A673 (cell line): ENCODE measurements around the gene LARP1. TPM values are rescaled to one million over a fixed set of nuclear protein-coding genes. Genes with fewer than 3 reads are reported as not detected.

ENCODE experiments used
- BruUV-seq: library from RNA; stranded (reverse); fragments of 400-500 nt; replicated peaks from 2 replicates; lab custom pipeline; 2021; lab: Mats Ljungman, UMichigan
- CTCF ChIA-PET: fragments of 300-600 bp; sonication (Branson Sonifier 250); formaldehyde crosslinking; loops from one replicate; lab custom pipeline; 2022; ENCODE audit warnings: antibody characterized with exemption; lab: Charles Lee
- POLR2A ChIA-PET: fragments of 300-600 bp; sonication (Branson Sonifier 250); formaldehyde crosslinking; loops from one replicate; lab custom pipeline; 2022; ENCODE audit warnings: antibody characterized with exemption; ENCODE audit not compliant: low non-redundant PET; lab: Charles Lee
- DNase-seq: peaks from one replicate; pipeline ENCODE4 v3.0.0-alpha.2; 2015; ENCODE audit warnings: low spot score
- H3K27ac ChIP-seq: fragments of 200-600 bp; sonication (generic); 2 replicates; pipeline ENCODE4 v1.5.1; 2016; ENCODE audit warnings: mixed run types, low read depth, mild to moderate bottlenecking, mixed read lengths, antibody characterized with exemption, low read length; ENCODE audit not compliant: poor library complexity, severe bottlenecking
- H3K27me3 ChIP-seq: fragments of 200-600 bp; sonication (generic); replicated peaks from 2 replicates; pipeline ENCODE4 v1.6.1; 2017; ENCODE audit warnings: mixed run types, low read depth, mild to moderate bottlenecking, mixed read lengths, antibody characterized with exemption, low read length; ENCODE audit not compliant: insufficient read depth, poor library complexity
- H3K36me3 ChIP-seq: fragments of 200-600 bp; sonication (generic); 2 replicates; pipeline ENCODE4 v1.6.1; 2016; ENCODE audit warnings: mixed run types, mild to moderate bottlenecking, mixed read lengths, antibody characterized with exemption, low read length; ENCODE audit not compliant: insufficient read depth, poor library complexity, severe bottlenecking
- H3K4me1 ChIP-seq: fragments of 200-600 bp; sonication (generic); 2 replicates; pipeline ENCODE4 v1.6.1; 2017; ENCODE audit warnings: mixed run types, mild to moderate bottlenecking, mixed read lengths, antibody characterized with exemption, low read length; ENCODE audit not compliant: insufficient read depth, poor library complexity, severe bottlenecking
- H3K4me3 ChIP-seq: fragments of 200-600 bp; sonication (generic); 2 replicates; pipeline ENCODE4 v1.5.1; 2016; ENCODE audit warnings: low read depth, mixed run types, mild to moderate bottlenecking, mixed read lengths, low read length; ENCODE audit not compliant: poor library complexity, severe bottlenecking
- H3K9me3 ChIP-seq: fragments of 200-600 bp; sonication (generic); 2 replicates; pipeline ENCODE4 v1.6.1; 2016; ENCODE audit warnings: mixed run types, low read depth, mild to moderate bottlenecking, mixed read lengths, antibody characterized with exemption, low read length; ENCODE audit not compliant: poor library complexity, severe bottlenecking
- EZH2 ChIP-seq: fragments of 200-600 bp; sonication (generic); IDR thresholded peaks from 2 replicates; pipeline ENCODE4 v1.6.1; 2017; ENCODE audit warnings: borderline replicate concordance, low read depth, mild to moderate bottlenecking, mixed read lengths, antibody characterized with exemption, low read length; ENCODE audit not compliant: poor library complexity, severe bottlenecking
- intact Hi-C: fragments of 100-400 bp; cut with micrococcal nuclease; formaldehyde crosslinking; loops from one replicate; pipeline ENCODE4 v1.10.0; 2022; ENCODE audit not compliant: unreplicated experiment
- total RNA-seq: library from RNA; stranded (reverse); gene quantifications from 2 replicates; pipeline ENCODE4 v1.2.3, GENCODE V29; 2021
- TF ChIP-seq, protein P1 (sequence below): fragments of 300-800, 200-600 bp; sonication (generic); conservative IDR thresholded peaks from 2 replicates; pipeline ENCODE4 v1.5.1; 2017; ENCODE audit warnings: low read depth, mild to moderate bottlenecking, antibody characterized with exemption, low read length, moderate library complexity, mixed read lengths

LARP1 gene
- total RNA-seq, 1 experiment from 2014 or later: 257 TPM

DNA sequence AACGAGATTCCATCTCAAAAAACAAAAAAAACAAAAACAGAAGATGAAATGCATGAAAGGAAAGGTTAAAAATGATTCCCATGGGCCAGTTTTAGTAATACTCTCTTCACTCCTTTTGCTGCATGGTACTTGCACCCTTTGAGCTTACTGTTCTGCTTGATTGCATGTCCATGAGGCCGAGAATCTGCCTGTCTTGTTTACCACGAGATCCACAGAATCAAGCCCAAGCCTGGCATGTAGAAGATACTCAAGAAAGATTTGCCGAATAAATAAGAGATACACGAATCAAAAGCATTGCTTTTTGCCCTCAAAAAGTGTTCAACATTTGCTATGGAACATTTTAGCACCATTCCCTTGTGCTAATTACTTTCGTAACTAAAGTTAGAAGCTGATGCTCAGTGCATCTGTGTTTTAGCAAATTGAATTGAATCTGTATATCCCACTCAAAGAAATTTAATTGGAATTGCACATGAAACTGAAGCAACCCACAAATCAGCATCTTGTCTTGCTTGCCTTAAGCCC is 94.1 kb downstream of the LARP1 start:
- H3K27ac ChIP-seq: no peak overlapping the region
- H3K36me3 ChIP-seq: no peaks in the 10 kb centered on the region
- H3K27me3 ChIP-seq: no peaks in the 10 kb centered on the region
- ChIA-PET POLR2A (no interaction called here), CTCF (no interaction called here)
- TF ChIP-seq, protein P1, sequence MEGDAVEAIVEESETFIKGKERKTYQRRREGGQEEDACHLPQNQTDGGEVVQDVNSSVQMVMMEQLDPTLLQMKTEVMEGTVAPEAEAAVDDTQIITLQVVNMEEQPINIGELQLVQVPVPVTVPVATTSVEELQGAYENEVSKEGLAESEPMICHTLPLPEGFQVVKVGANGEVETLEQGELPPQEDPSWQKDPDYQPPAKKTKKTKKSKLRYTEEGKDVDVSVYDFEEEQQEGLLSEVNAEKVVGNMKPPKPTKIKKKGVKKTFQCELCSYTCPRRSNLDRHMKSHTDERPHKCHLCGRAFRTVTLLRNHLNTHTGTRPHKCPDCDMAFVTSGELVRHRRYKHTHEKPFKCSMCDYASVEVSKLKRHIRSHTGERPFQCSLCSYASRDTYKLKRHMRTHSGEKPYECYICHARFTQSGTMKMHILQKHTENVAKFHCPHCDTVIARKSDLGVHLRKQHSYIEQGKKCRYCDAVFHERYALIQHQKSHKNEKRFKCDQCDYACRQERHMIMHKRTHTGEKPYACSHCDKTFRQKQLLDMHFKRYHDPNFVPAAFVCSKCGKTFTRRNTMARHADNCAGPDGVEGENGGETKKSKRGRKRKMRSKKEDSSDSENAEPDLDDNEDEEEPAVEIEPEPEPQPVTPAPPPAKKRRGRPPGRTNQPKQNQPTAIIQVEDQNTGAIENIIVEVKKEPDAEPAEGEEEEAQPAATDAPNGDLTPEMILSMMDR: no peak
- TF ChIP-seq EZH2: no peak
- H3K4me1 ChIP-seq: no peaks in the 10 kb centered on the region
- no peak overlapping the region for H3K4me3 ChIP-seq
- BruUV-seq: no TSS peak
- no peak for DNase-seq
- intact Hi-C loops: no loop called here
- H3K9me3 ChIP-seq: no peaks in the 10 kb centered on the region

- ChIA-PET POLR2A (no interaction called here), CTCF (no interaction called here)
- Histone ChIP-seq H3K27ac (no peak overlapping the region), H3K4me1 (no peaks in the 10 kb centered on the region), H3K27me3 (no peaks in the 10 kb centered on the region), H3K9me3 (no peaks in the 10 kb centered on the region), H3K36me3 (no peaks in the 10 kb centered on the region), H3K4me3 (no peak overlapping the region)
- TF ChIP-seq, protein P1: no peak
- no peak for TF ChIP-seq EZH2
- no peak for DNase-seq
- BruUV-seq: no TSS peak
- intact Hi-C loops: no loop called here
These were observed 94.6 kb downstream of the LARP1 start for GRCh38 chr5:154849791-154850201.

DNA sequence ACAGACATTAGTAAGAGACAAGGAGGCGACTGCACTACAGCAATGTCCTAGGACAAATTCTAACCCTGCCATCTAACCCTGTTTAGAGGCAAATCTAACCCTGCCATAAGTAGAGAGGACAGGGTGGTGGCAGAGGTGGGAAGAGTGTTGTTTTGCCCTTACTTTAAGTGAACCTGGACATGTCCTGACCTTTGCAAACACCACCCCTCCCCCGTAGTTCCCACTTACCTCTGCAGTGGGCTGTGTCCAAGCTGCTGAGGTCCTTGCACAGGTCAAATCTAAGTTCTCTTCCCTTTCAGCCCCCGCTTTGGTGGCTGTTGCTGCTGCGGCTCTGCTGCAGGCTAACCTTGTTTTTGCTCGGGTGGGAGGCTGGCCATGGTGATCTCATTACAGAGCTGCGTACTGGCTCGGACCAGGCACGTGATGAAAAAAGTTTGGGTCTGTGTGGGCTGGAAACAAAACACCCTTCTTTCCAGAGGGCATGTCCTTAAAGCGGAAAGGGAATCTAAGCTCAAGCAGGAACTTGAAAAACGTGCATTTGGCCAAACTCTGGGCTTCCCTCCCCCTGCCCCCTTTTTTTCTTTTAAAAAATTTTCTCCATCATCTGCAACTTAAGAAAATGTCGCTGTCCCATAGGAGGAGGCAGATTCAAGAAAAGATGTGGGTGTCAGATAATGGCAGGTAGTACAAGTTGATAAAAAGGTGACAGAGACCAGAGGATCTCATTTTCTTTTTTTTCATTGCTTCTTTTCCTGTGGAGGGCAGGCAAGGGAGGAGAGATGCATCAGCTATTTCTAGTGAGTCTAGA is 95.3 kb downstream of the LARP1 start, which contains the start of gene FAXDC2:
FAXDC2 (minus strand) TSS at position 349 of the 808 bp plus-strand sequence. CDS start 12,425 bp downstream, outside the sequence.
- TF ChIP-seq EZH2: no peak
- TF ChIP-seq, protein P1: no peak
- H3K36me3 ChIP-seq: no peaks in the 10 kb centered on the region
- H3K27me3 ChIP-seq: no peaks in the 10 kb centered on the region
- no TSS peak for BruUV-seq
- intact Hi-C loops: no loop called here
- DNase-seq: no peak
- ChIA-PET CTCF (no interaction called here), POLR2A (no interaction called here)
- H3K4me1 ChIP-seq: no peaks in the 10 kb centered on the region
- no peaks in the 10 kb centered on the region for H3K9me3 ChIP-seq
- H3K4me3 ChIP-seq: no peak within 1 kb of the TSS
- H3K27ac ChIP-seq: no peak within 1 kb of the TSS
